G401 (cell line): ENCODE results near the gene CHCHD2. TPM values are rescaled to one million over a fixed set of nuclear protein-coding genes. Genes with fewer than 3 reads are reported as not detected.
"Not testable (repeated sequence)": the region's sequence is repeated elsewhere in the genome, so short reads cannot be mapped to it uniquely, and the experiment has no call there.

Experiments
- DNase-seq: peaks from one replicate; pipeline ENCODE4 v3.0.0-alpha.2; 2015; ENCODE audit warnings: low spot score
- in situ Hi-C: cut with HindIII; loops from 2 replicates; pipeline ENCODE4 v1.10.0; 2016; ENCODE audit warnings: low sequenced_read_pairs, mixed read lengths
- total RNA-seq: library from RNA; depleted of rRNA; stranded (reverse); fragments of >200 nt; shearing (Covaris generic); gene quantifications from 2 replicates; pipeline ENCODE4 v1.2.3, GENCODE V29; 2014; rRNA removed

CHCHD2 gene, protein sequence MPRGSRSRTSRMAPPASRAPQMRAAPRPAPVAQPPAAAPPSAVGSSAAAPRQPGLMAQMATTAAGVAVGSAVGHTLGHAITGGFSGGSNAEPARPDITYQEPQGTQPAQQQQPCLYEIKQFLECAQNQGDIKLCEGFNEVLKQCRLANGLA
- 654 and 762 TPM in 2 replicates for total RNA-seq

DNA sequence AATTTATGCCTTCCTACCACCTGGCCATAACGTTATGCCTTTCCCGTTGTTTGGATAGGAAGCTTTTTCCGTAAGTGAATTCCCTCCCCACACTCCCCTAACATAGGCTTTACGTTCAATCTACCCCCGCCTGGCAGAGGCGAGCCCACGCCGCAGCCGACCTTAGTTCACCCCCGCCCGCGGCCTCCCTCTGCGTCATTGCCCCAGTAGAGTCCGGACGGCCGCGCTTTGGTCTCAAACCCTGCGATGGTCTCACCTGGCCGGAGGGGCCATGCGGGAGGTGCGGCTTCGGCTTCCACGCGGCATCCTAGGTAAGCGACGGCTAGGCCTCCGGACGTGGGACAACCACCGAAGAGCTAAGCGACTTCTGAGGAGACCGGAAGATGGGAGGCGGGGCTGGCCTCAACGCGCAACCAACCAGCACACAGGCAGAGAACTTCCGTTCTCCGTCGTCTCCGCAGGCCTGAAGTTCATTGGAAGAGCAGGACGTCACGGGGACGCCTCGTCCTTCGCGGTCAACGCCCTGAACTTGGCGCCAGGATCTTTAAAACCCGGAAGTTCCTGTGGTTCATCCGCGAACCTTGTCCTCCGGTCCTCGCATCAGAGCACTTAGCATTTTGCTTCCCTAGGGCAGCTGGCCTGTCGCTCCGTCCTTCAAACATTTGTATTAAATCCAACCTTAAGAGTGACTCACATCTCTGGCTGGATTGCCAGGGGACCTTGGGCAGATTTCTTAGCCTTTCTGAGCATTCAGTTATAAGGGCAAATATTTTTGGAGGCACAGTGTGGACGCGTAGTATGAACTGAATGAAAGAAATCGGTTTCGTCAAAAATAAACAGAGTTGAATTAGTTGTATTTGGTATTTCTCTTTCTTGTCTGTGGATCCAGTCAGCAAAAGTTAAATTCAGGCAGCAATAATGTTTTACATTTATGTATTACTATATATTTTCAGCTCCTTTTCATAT, at the start of gene CHCHD2:
CHCHD2 (minus strand) TSS at position 369 of the 966 bp plus-strand sequence; CDS start at position 306, 63 bp downstream.
- in situ Hi-C loops: no loop called here
- peak; percentile 99 for DNase-seq

DNA sequence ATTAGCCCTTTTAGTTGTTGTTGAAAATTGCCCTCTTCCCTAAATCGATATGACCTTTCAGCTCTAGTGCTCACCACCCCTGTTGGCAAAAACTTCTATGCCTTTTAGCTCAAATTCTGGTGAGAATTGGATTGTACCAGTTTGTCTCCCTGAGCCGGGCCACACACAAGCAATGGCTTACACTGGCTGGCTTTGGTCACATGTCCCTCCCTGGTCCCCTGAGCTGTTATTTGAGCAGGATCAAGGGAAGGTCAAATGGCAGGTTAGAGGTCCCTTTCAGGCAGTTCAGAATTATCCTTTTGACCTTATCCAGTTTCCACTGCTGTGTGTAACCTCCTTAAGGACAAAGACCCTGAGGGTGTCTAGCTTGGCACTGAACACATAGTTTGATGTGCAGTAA, 24.8 kb upstream of the CHCHD2 start:
- in situ Hi-C loops, DNase-seq: not testable (repeated sequence)

GRCh38 chr7:56127241-56127975, 21.1 kb upstream of the CHCHD2 start:
- in situ Hi-C loops: no loop called here

DNA sequence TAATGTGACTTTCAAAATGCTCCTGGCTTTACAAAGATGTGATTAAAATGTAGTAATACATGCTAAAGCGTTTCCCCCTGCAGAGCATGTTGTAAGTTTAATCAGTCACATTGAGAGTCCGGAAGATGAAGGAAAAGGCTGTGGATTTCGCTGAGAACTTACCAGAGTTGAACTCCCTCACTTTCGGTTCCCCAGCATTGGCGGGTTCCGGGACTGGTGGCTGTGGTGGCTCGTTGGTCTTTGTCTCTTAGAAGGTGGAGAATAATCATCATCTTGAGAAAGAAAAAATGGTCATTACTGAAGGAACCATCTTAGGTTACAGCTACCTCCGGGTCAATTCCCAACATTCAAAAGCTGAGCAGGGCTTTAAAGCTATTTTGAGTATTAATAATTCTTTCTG, 19.6 kb upstream of the CHCHD2 start:
- DNase-seq: no peak
- in situ Hi-C loops: no loop called here

More at GRCh38 chr7:56127241-56127975, 21.1 kb upstream of the CHCHD2 start:
- no peak for DNase-seq

DNA sequence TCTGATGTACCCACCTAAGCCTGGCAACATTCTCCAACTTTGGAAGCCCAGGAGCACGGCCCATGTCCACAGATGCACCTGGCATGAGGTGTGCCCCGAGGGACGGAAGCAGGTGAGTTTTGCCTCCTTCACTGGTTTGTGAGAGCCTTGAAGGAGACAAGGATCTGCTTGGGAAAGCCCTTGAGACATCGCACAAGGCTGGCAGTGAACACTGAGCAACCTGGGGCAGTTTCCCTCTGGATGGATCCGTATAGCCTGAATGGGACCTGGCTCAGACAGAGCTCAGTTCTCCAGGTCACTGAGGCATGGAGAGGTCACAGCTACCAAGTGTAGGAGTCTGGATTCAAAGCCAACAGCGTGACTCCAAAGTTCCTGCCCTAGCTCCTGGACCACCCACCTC, 18.7 kb upstream of the CHCHD2 start:
- no peak for DNase-seq
- in situ Hi-C loops: no loop called here

DNA sequence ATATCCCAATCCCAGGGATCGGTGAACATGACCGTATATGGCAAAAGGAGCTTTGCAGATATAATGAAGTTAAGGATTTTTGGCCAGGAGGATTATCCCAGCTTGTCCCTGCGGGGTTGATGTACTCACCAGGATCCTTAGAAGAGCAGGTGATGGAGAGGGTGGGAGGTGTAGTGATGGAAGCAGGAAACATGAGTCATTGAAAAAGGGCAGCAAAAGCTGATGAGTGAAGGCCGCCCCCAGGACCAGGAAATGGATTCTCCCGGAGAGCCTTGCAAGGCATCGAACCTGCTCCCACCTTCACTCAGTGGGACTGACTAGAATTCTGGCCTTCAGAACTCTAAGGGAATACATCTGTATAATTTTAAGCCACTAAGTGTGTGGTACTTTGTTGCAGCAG, 15.2 kb upstream of the CHCHD2 start:
- DNase-seq: no peak

GRCh38 chr7:56115852-56116538, 9.7 kb upstream of the CHCHD2 start, which contains the start of gene NUPR2:
TSS of gene NUPR2 (minus strand) at chr7:56116417. CDS start at chr7:56116314, 103 bp downstream.
- DNase-seq: peak; percentile 66
- in situ Hi-C loops: no loop called here

More for the DNA sequence above, 15.2 kb upstream of the CHCHD2 start:
- in situ Hi-C loops: no loop called here

GRCh38 chr7:56112244-56112643, 6.0 kb upstream of the CHCHD2 start:
- DNase-seq, in situ Hi-C loops: not testable (repeated sequence)

- no peak for DNase-seq
- in situ Hi-C loops: no loop called here
Measured at GRCh38 chr7:56110611-56111010, 4.3 kb upstream of the CHCHD2 start.

GRCh38 chr7:56107954-56108258, 1.6 kb upstream of the CHCHD2 start:
- in situ Hi-C loops: no loop called here

GRCh38 chr7:56105508-56105907, 768 bp downstream of the CHCHD2 start:
- DNase-seq: peak; percentile 7
- in situ Hi-C loops: no loop called here

More at GRCh38 chr7:56107954-56108258, 1.6 kb upstream of the CHCHD2 start:
- DNase-seq: no peak

GRCh38 chr7:56104138-56104537, 2.1 kb downstream of the CHCHD2 start:
- in situ Hi-C loops, DNase-seq: not testable (repeated sequence)

- in situ Hi-C loops: no loop called here
- DNase-seq: no peak
Measured at GRCh38 chr7:56099653-56100052, 6.6 kb downstream of the CHCHD2 start.

DNA sequence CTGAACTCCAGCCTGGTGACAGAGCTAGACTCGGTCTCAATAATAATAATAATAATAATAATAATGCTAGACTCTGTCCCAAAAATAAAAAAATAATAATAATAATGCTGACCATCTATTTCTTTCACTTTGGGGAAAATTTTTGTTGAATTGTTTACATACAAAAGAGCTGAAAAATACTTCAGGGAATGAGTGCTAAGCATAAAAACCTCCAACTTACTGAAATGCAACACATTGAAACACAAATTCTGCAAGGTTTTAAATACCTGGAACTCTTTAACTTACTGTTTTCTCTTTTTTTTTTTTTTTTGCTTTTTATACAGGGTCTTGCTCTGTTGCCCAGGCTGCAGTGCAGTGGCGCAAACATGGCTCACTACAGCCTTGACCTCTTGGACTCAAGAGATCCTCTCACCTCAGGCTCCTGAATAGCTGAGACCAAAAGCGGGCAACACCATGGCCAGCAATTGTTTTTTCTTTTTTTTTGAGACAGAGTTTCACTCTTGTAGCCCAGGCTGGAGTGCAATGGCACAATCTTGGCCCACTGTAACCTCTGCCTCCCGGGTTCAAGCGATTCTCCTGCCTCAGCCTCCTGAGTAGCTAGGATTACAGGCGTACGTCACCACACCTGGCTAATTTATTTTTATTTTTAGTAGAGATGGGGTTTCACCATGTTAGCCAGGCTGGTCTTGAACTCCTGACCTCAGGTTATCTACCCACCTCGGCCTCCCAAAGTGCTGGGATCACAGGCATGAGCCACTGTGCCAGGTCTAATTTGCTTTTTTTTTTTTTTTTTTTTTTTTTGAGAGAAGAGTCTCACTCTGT, 7.9 kb downstream of the CHCHD2 start:
- DNase-seq, in situ Hi-C loops: not testable (repeated sequence)

DNA sequence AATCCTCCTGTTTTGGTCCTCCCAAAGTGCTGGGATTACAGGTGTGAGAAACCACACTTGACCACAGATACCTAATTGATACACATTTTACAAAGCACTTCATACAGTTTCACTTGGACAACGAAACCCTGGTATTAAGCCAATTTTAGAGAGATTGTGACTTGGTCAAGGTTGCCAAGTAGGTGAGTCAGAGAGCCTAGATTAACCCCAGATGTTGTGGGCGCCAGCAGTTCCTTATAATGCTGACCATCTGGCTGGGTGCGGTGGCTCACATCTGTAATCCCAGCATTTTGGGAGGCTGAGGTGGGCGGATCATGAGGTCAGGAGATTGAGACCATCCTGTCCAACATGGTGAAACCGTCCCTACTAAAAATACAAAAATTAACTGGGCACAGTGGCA, 8.6 kb downstream of the CHCHD2 start:
- no peak for DNase-seq
- in situ Hi-C loops: no loop called here

DNA sequence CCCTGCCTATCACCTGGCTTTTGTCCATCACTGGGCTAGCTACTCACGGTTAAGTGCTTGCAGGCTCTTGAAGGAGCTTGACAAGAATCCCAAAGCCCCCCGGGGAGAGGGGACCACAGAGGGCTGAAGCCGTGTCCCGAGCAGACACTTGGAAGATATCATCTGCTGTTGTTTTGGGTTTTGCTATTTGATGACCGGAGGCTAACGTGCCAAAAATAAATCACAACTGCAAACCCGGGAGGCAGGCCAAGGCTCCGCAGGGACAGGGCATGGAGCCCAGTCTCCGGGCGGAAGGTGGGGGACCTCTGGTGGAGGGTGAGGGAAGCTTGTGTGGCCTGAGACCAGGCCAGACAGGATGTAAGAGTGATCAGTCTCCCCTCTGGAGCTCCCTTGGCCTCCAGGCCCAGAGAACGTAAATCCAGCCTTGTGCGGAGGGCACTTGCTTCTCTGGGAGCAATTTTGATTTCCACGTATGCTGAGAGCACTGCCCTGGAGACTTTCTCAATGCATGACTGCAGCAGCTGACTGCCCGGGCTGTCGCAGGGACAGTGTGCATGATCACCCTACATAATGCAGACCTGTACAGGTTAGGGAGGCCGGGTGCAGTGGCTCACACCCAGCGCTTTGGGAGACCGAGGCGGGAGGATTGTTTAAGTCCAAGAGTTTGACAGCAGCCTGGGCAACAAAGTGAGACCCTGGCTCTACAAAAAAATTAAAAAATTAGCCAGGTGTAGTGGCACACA, 13.3 kb downstream of the CHCHD2 start, which contains the start of gene PHKG1:
PHKG1 (minus strand) TSS at position 164 of the 743 bp plus-strand sequence. CDS start 4,011 bp downstream, outside the sequence.
- peak; percentile 91 for DNase-seq

DNA sequence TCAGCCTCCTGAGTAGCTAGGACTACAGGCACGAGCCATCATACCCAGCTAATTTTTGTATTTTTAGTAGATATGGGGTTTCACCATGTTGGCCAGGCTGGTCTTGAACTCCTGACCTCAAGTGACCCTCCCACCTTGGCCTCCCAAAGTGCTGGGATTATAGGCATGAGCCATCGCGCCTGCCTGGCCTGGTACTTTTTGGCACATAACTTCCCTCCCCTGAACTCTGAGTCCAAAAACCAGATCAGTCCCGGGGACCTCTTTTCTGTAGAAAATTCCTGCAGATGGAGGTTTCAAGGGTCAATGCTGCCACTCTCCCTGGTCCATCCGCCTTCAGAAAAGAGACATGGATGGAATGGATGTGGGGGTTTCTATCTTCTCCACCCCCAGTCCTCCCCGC, 13.9 kb downstream of the CHCHD2 start:
- in situ Hi-C loops, DNase-seq: not testable (repeated sequence)

More for the DNA sequence above, 13.3 kb downstream of the CHCHD2 start, which contains the start of gene PHKG1:
- in situ Hi-C loops: no loop called here
